HUES64 (cell line): ENCODE data around the gene NVL.

Experiments used
- H3K27ac ChIP-seq: 2 replicates; pipeline ENCODE4 v1.7.0; 2013; ENCODE audit warnings: low read depth, low read length, inconsistent platforms
- H3K27me3 ChIP-seq: 2 replicates; pipeline ENCODE4 v1.6.1; 2013; ENCODE audit warnings: mild to moderate bottlenecking, low read length; ENCODE audit not compliant: insufficient read depth
- H3K36me3 ChIP-seq: 2 replicates; pipeline ENCODE4 v1.6.1; 2013; ENCODE audit warnings: mild to moderate bottlenecking, low read length; ENCODE audit not compliant: insufficient read depth
- H3K4me1 ChIP-seq: 2 replicates; pipeline ENCODE4 v1.6.1; 2013; ENCODE audit warnings: mild to moderate bottlenecking, low read length, moderate library complexity; ENCODE audit not compliant: insufficient read depth
- H3K4me3 ChIP-seq: 2 replicates; pipeline ENCODE4 v1.5.1; 2013; ENCODE audit warnings: mild to moderate bottlenecking, low read length, moderate library complexity
- H3K9ac ChIP-seq: 2 replicates; pipeline ENCODE4 v1.6.1; 2013; ENCODE audit warnings: mild to moderate bottlenecking, low read depth, low read length
- H3K9me3 ChIP-seq: 2 replicates; pipeline ENCODE4 v1.6.1; 2013; ENCODE audit warnings: low read depth, low read length; ENCODE audit not compliant: insufficient read depth
- WGBS: fragments of 150-250, 120-280 bp; methylation state at CpG from one replicate; pipeline ENCODE4 v1.1.7; 2013; ENCODE audit warnings: missing lambda C conversion rate; 5-methylcytosine and 5-hydroxymethylcytosine counted together

Gene NVL

GRCh38 chr1:224205438-224205840 is 124.5 kb downstream of the NVL start:
- Histone ChIP-seq H3K9ac (no peak overlapping the region), H3K4me3 (no peak overlapping the region)
- WGBS, result 73% methylated on average over 4 of the region's 4 CpGs

GRCh38 chr1:224203243-224204016 is 126.5 kb downstream of the NVL start:
- Histone ChIP-seq H3K27ac (peak overlapping the region; percentile 56), H3K36me3 (no peaks in the 10 kb centered on the region), H3K4me3 (no peak overlapping the region), H3K4me1 (peaks cover 28% of the 10 kb centered on the region), H3K9ac (no peak overlapping the region), H3K9me3 (no peaks in the 10 kb centered on the region), H3K27me3 (no peaks in the 10 kb centered on the region)
- 44% methylated on average over 7 of the region's 8 CpGs for WGBS

More at GRCh38 chr1:224205438-224205840, 124.5 kb downstream of the NVL start:
- Histone ChIP-seq H3K27me3 (no peaks in the 10 kb centered on the region), H3K9me3 (no peaks in the 10 kb centered on the region), H3K27ac (no peak overlapping the region), H3K4me1 (peaks cover 28% of the 10 kb centered on the region), H3K36me3 (no peaks in the 10 kb centered on the region)

GRCh38 chr1:224201853-224202252 is 128.1 kb downstream of the NVL start:
- no peak overlapping the region for H3K27ac ChIP-seq
- 95% methylated on average over 4 of the region's 4 CpGs for WGBS
- peaks cover 28% of the 10 kb centered on the region for H3K4me1 ChIP-seq

GRCh38 chr1:224201383-224201782 is 128.6 kb downstream of the NVL start:
- no peaks in the 10 kb centered on the region for H3K36me3 ChIP-seq
- 92% methylated on average over 5 of the region's 5 CpGs for WGBS
- H3K9ac ChIP-seq, result no peak overlapping the region
- H3K4me3 ChIP-seq, result no peak overlapping the region
- H3K27ac ChIP-seq, result no peak overlapping the region
- H3K9me3 ChIP-seq, result no peaks in the 10 kb centered on the region
- H3K4me1 ChIP-seq, result peaks cover 28% of the 10 kb centered on the region
- no peaks in the 10 kb centered on the region for H3K27me3 ChIP-seq

More at GRCh38 chr1:224201853-224202252, 128.1 kb downstream of the NVL start:
- no peaks in the 10 kb centered on the region for H3K27me3 ChIP-seq
- no peak overlapping the region for H3K4me3 ChIP-seq
- no peak overlapping the region for H3K9ac ChIP-seq
- H3K9me3 ChIP-seq, result no peaks in the 10 kb centered on the region
- no peaks in the 10 kb centered on the region for H3K36me3 ChIP-seq

GRCh38 chr1:224199679-224200078 is 130.3 kb downstream of the NVL start:
- no peaks in the 10 kb centered on the region for H3K9me3 ChIP-seq
- peaks cover 19% of the 10 kb centered on the region for H3K4me1 ChIP-seq
- H3K36me3 ChIP-seq, result no peaks in the 10 kb centered on the region
- no peak overlapping the region for H3K9ac ChIP-seq
- no peak overlapping the region for H3K4me3 ChIP-seq
- no peak overlapping the region for H3K27ac ChIP-seq
- 86% methylated on average over 2 of the region's 2 CpGs for WGBS
- H3K27me3 ChIP-seq, result no peaks in the 10 kb centered on the region

GRCh38 chr1:224198572-224198971 is 131.4 kb downstream of the NVL start:
- no peaks in the 10 kb centered on the region for H3K9me3 ChIP-seq
- peaks cover 9% of the 10 kb centered on the region for H3K4me1 ChIP-seq
- H3K9ac ChIP-seq, result no peak overlapping the region
- H3K36me3 ChIP-seq, result peaks cover 2% of the 10 kb centered on the region
- no peak overlapping the region for H3K4me3 ChIP-seq
- H3K27ac ChIP-seq, result no peak overlapping the region
- no peaks in the 10 kb centered on the region for H3K27me3 ChIP-seq
- 97% methylated on average over 4 of the region's 4 CpGs for WGBS

GRCh38 chr1:224196813-224197600 is 133.0 kb downstream of the NVL start:
- no peaks in the 10 kb centered on the region for H3K9me3 ChIP-seq
- H3K27me3 ChIP-seq, result no peaks in the 10 kb centered on the region
- H3K4me1 ChIP-seq, result no peaks in the 10 kb centered on the region
- no peak overlapping the region for H3K27ac ChIP-seq
- peaks cover 17% of the 10 kb centered on the region for H3K36me3 ChIP-seq
- H3K4me3 ChIP-seq, result no peak overlapping the region
- no peak overlapping the region for H3K9ac ChIP-seq
- 95% methylated on average over 5 of the region's 5 CpGs for WGBS

- H3K27me3 ChIP-seq, result no peaks in the 10 kb centered on the region
- H3K27ac ChIP-seq, result no peak overlapping the region
- peaks cover 35% of the 10 kb centered on the region for H3K36me3 ChIP-seq
- H3K9ac ChIP-seq, result no peak overlapping the region
- no peak overlapping the region for H3K4me3 ChIP-seq
- H3K9me3 ChIP-seq, result no peaks in the 10 kb centered on the region
- no peaks in the 10 kb centered on the region for H3K4me1 ChIP-seq
- WGBS, result 95% methylated on average over 7 of the region's 8 CpGs
Observed at GRCh38 chr1:224193319-224193966, 136.5 kb downstream of the NVL start.

GRCh38 chr1:224192082-224192788 is 137.7 kb downstream of the NVL start:
- Histone ChIP-seq H3K4me3 (no peak overlapping the region), H3K27ac (no peak overlapping the region), H3K9ac (no peak overlapping the region), H3K27me3 (no peaks in the 10 kb centered on the region), H3K9me3 (no peaks in the 10 kb centered on the region; the same call in 1 of the 2 replicates), H3K4me1 (no peaks in the 10 kb centered on the region), H3K36me3 (peaks cover 37% of the 10 kb centered on the region)
- WGBS, result 90% methylated on average over 5 of the region's 5 CpGs

- H3K4me1 ChIP-seq, result no peaks in the 10 kb centered on the region
- H3K9ac ChIP-seq, result no peak overlapping the region
- 97% methylated on average over 7 of the region's 7 CpGs for WGBS
- no peaks in the 10 kb centered on the region; the same call in 1 of the 2 replicates for H3K9me3 ChIP-seq
- H3K27me3 ChIP-seq, result no peaks in the 10 kb centered on the region
- no peak overlapping the region for H3K4me3 ChIP-seq
- peaks cover 43% of the 10 kb centered on the region for H3K36me3 ChIP-seq
- H3K27ac ChIP-seq, result no peak overlapping the region
Observed at GRCh38 chr1:224189561-224189960, 140.4 kb downstream of the NVL start.
